HUES6 (cell line): Measurements from ENCODE around the gene PRRC2C.
"Not testable (repeated sequence)": the region's sequence is repeated elsewhere in the genome, so short reads cannot be mapped to it uniquely, and the experiment has no call there.

Source experiments
- H3K27ac ChIP-seq: 2 replicates; pipeline ENCODE4 v1.7.0; 2013; ENCODE audit warnings: low read depth, mild to moderate bottlenecking, low read length, inconsistent platforms
- H3K27me3 ChIP-seq: 2 replicates; pipeline ENCODE4 v1.6.1; 2013; ENCODE audit warnings: low read length; ENCODE audit not compliant: control insufficient read depth, insufficient read depth
- H3K36me3 ChIP-seq: 2 replicates; pipeline ENCODE4 v1.6.1; 2013; ENCODE audit warnings: low read length; ENCODE audit not compliant: control insufficient read depth, insufficient read depth
- H3K4me1 ChIP-seq: 2 replicates; pipeline ENCODE4 v1.6.1; 2013; ENCODE audit warnings: low read length; ENCODE audit not compliant: control insufficient read depth, insufficient read depth
- H3K4me3 ChIP-seq: 2 replicates; pipeline ENCODE4 v1.5.1; 2013; ENCODE audit warnings: low read depth, low read length
- H3K9ac ChIP-seq: one replicate; pipeline ENCODE4 v1.6.1; 2013; ENCODE audit warnings: mild to moderate bottlenecking, low read length
- H3K9me3 ChIP-seq: 2 replicates; pipeline ENCODE4 v1.6.1; 2013; ENCODE audit warnings: low read depth, low read length; ENCODE audit not compliant: control insufficient read depth, insufficient read depth

PRRC2C gene

GRCh38 chr1:171485375-171486047 is at the start of gene PRRC2C:
Gene PRRC2C (plus strand): TSS chr1:171485530. CDS start chr1:171512089, 26,559 bp downstream.
- H3K4me3 ChIP-seq = peak within 1 kb of the TSS; percentile 84
- peaks cover 18% of the 10 kb centered on the region for H3K4me1 ChIP-seq
- H3K9ac ChIP-seq = peak within 1 kb of the TSS; percentile 97
- H3K36me3 ChIP-seq = peaks cover 5% of the 10 kb centered on the region; the same call in 1 of the 2 replicates
- H3K27me3 ChIP-seq = no peaks in the 10 kb centered on the region
- no peaks in the 10 kb centered on the region for H3K9me3 ChIP-seq
- H3K27ac ChIP-seq = peak within 1 kb of the TSS; percentile 94

- H3K9ac ChIP-seq = no peak overlapping the region
- no peaks in the 10 kb centered on the region for H3K27me3 ChIP-seq
- no peaks in the 10 kb centered on the region for H3K36me3 ChIP-seq
- no peak overlapping the region for H3K27ac ChIP-seq
- no peaks in the 10 kb centered on the region for H3K9me3 ChIP-seq
- no peaks in the 10 kb centered on the region for H3K4me1 ChIP-seq
- no peak overlapping the region for H3K4me3 ChIP-seq
Observed at GRCh38 chr1:171438441-171438840, 46.9 kb upstream of the PRRC2C start.

GRCh38 chr1:171440201-171440600 is 45.1 kb upstream of the PRRC2C start:
- H3K9ac ChIP-seq, H3K27me3 ChIP-seq, H3K9me3 ChIP-seq, H3K4me1 ChIP-seq, H3K36me3 ChIP-seq, H3K27ac ChIP-seq, H3K4me3 ChIP-seq: not testable (repeated sequence)

- H3K27me3 ChIP-seq, H3K4me1 ChIP-seq, H3K36me3 ChIP-seq, H3K9me3 ChIP-seq, H3K9ac ChIP-seq, H3K27ac ChIP-seq, H3K4me3 ChIP-seq: not testable (repeated sequence)
Observed at GRCh38 chr1:171441278-171441895, 43.9 kb upstream of the PRRC2C start.

GRCh38 chr1:171446386-171446785 is 38.9 kb upstream of the PRRC2C start:
- no peak overlapping the region for H3K9ac ChIP-seq

GRCh38 chr1:171455967-171456366 is 29.4 kb upstream of the PRRC2C start:
- Histone ChIP-seq H3K27me3 (no peaks in the 10 kb centered on the region), H3K9ac (no peak overlapping the region), H3K4me3 (no peak overlapping the region), H3K27ac (no peak overlapping the region), H3K36me3 (no peaks in the 10 kb centered on the region), H3K4me1 (no peaks in the 10 kb centered on the region), H3K9me3 (0 out of 2 replicates have a peak, but pooled peaks cover 3% of the 10 kb centered on the region)

More at GRCh38 chr1:171446386-171446785, 38.9 kb upstream of the PRRC2C start:
- Histone ChIP-seq H3K9me3 (no peaks in the 10 kb centered on the region), H3K27me3 (no peaks in the 10 kb centered on the region), H3K27ac (no peak overlapping the region), H3K4me3 (no peak overlapping the region), H3K36me3 (no peaks in the 10 kb centered on the region), H3K4me1 (no peaks in the 10 kb centered on the region)

- Histone ChIP-seq H3K9me3 (0 out of 2 replicates have a peak, but pooled peaks cover 1% of the 10 kb centered on the region), H3K9ac (no peak overlapping the region), H3K27me3 (no peaks in the 10 kb centered on the region), H3K36me3 (no peaks in the 10 kb centered on the region), H3K4me3 (no peak overlapping the region), H3K27ac (no peak overlapping the region), H3K4me1 (no peaks in the 10 kb centered on the region)
Observed at GRCh38 chr1:171457412-171457811, 27.9 kb upstream of the PRRC2C start.

GRCh38 chr1:171460018-171460620 is 25.2 kb upstream of the PRRC2C start:
- H3K27me3 ChIP-seq = no peaks in the 10 kb centered on the region
- no peaks in the 10 kb centered on the region for H3K36me3 ChIP-seq
- H3K9me3 ChIP-seq = 0 out of 2 replicates have a peak, but pooled peaks cover 1% of the 10 kb centered on the region
- H3K4me3 ChIP-seq = no peak overlapping the region
- no peaks in the 10 kb centered on the region for H3K4me1 ChIP-seq
- H3K27ac ChIP-seq = no peak overlapping the region
- no peak overlapping the region for H3K9ac ChIP-seq

- Histone ChIP-seq H3K9ac (no peak overlapping the region), H3K4me3 (no peak overlapping the region), H3K27ac (no peak overlapping the region), H3K36me3 (no peaks in the 10 kb centered on the region), H3K4me1 (no peaks in the 10 kb centered on the region), H3K27me3 (no peaks in the 10 kb centered on the region), H3K9me3 (peaks cover 9% of the 10 kb centered on the region; the same call in 1 of the 2 replicates)
Observed at GRCh38 chr1:171467626-171468025, 17.7 kb upstream of the PRRC2C start.

- H3K4me1 ChIP-seq = no peaks in the 10 kb centered on the region
- no peak overlapping the region for H3K4me3 ChIP-seq
- peaks cover 9% of the 10 kb centered on the region; the same call in 1 of the 2 replicates for H3K9me3 ChIP-seq
- H3K36me3 ChIP-seq = no peaks in the 10 kb centered on the region
- no peak overlapping the region for H3K9ac ChIP-seq
- no peak overlapping the region for H3K27ac ChIP-seq
- no peaks in the 10 kb centered on the region for H3K27me3 ChIP-seq
Observed at GRCh38 chr1:171468120-171468750, 17.1 kb upstream of the PRRC2C start.

- Histone ChIP-seq H3K4me1 (no peaks in the 10 kb centered on the region), H3K4me3 (no peak overlapping the region), H3K27me3 (no peaks in the 10 kb centered on the region), H3K9ac (no peak overlapping the region), H3K27ac (no peak overlapping the region), H3K9me3 (0 out of 2 replicates have a peak, but pooled peaks cover 3% of the 10 kb centered on the region), H3K36me3 (no peaks in the 10 kb centered on the region)
Observed at GRCh38 chr1:171470726-171471125, 14.6 kb upstream of the PRRC2C start.
